ENCODE data around the gene CDK6.

Gene CDK6

DNA sequence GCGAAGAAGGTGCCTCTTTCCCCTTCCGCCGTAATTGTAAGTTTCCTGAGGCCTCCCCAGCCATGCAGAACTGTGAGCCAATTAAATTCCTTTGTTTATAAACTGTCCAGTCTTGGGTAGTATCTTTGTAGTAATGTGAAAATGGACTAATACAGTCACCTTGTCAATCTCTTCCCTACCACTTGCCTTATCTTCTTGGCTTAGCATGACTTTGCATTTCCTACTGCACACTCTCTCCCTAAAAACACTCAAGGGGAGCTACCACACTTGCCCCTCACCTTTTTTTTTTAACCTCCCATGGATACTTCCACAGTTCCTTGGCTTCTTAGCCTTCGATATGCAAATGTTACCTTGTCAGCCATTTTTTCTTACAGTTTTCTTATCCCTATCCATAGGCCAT is 7.4 kb upstream of the CDK6 start:
- no peak for DNase-seq

DNA sequence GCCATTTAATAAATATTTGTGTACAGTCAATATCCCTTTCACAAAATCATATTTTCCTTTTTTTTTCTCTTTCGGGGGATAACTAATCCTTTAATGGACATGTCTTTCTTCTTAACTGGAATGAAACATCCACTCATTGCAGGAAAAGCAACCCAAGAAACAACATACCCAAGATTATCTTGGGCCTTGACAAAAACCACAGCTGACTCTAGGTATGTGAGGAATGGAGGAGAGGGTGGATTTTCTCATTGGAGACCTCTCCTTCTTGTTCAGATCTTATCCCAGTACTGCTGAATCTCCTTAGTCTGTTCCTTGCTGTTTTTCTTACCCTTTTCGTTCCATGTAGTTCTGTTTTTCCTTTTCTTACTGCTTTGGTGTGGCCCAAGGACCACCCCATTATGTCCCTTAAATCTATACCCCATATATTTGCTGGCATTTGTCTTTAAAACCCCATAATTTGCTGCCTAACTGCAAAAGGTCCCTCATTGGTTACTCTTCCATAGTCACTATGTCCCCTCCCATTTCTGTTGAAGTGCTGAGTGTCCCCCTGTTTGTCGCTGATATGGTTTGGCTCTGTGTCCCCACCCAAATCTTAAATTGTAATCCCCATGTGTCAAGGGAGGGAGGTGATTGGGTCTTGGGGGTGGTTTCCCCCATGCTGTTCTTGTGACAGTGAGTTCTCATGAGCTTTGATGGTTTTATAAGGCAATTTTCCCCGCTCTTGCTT is 6.8 kb upstream of the CDK6 start:
- no peak for DNase-seq

DNA sequence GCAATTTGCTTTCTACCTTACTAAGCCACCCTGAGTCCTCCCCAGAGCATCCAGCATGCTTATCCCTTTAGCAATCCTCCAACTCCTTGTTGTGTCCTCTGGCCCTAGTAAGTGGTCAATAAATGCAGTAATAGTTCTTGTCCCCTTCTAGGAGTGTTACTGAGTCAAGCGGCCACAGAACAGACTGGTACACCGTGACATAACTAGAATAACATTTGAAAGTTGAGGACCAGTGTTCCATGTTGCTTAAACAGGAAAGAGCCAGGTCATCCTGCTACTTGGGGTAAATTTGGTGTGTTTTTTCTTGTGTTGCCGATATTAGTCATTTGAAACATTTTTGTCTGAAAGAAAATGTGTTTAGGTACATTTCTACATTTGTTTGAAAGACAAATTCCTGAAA is 4.8 kb upstream of the CDK6 start:
- no peak for DNase-seq

DNA sequence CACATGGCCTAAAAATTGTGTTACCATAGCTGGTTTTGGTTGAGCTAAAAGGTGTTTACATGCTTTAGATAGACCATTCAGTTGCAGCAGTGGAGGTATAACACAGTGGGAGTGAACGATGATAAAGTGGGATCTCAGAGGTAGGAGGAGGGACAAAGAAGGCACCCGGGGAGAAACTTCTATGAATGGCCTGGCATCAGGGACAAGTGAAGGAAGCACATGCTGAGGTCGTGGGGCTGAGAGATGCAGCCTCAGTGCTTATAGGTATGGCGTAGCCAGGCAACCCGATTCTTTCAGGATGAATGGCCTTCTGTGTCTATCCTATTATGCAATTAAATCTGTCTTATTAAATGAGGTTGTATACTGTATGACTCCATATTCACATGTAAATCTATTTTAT is 3.9 kb upstream of the CDK6 start:
- DNase-seq: no peak

DNA sequence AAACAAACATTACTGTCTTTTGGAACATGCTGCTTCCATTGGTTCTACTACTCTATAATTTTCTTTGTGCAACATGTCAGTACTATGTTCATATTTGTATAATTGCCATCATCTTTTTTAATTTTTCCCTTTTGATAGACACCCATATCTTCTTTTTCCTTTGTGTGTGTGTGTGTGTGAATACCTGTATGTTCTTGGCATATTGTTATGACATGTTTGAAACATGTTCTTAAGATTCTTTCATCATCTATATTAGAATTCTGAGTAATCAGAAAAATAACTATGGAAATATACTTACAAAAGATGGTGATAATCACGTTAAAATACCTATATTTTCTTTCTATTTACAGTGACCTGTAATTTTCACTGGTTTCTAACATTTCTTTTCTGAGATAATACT is 3.5 kb upstream of the CDK6 start:
- DNase-seq: no peak

DNA sequence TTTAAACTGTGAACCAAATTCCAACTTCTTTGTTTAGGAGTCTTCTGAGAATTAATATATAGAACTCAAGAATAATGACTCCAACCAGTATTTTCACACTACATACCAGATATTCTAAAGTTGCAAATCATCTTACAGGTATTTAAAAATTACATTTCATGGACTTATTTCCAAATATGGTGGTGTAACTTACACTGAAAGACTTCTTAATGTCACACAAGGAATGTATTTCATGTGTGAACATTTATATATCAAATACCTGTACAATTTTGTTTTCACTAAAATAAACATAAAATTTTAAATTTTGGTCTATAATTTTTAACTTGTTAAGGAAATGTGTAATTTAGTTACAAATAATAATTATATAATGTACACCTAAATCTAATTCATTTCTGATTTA is 2.6 kb upstream of the CDK6 start:
- DNase-seq: no peak

DNA sequence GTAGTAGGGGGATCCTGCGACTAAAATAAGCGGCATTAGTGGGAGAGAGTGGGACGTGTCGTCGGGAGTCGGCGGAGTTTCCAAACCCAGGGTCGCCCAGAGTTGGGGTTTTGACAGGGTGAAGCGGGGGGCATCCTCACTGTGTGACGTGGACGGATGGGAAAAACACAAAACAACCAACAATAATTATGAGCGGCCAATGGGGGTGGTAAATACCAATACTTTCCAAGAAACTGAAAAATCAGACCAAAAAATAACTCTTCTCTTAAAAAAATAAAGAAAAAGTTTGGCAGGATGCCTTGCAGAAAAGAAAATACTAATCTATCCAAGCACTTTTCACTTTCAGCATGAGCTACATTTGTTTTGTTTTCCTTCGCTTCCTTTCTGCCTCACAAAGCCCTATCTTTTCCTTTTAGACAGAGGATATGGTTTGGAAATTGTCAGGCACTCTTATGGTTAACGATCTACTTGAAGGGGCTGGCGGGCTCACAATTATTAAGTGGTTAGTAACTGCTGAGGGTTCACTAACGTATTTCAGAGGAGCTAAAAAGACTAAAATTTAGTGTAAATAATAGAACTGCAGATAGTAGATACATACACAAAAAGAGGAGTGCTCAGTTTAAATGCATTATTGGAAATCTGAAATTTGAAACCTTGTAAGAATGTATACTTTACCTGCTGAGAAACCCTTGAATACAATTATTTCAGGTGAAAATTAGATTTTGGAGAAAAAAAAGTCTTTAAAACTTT is 802 bp upstream of the CDK6 start:
- peak; percentile 59 for DNase-seq

DNA sequence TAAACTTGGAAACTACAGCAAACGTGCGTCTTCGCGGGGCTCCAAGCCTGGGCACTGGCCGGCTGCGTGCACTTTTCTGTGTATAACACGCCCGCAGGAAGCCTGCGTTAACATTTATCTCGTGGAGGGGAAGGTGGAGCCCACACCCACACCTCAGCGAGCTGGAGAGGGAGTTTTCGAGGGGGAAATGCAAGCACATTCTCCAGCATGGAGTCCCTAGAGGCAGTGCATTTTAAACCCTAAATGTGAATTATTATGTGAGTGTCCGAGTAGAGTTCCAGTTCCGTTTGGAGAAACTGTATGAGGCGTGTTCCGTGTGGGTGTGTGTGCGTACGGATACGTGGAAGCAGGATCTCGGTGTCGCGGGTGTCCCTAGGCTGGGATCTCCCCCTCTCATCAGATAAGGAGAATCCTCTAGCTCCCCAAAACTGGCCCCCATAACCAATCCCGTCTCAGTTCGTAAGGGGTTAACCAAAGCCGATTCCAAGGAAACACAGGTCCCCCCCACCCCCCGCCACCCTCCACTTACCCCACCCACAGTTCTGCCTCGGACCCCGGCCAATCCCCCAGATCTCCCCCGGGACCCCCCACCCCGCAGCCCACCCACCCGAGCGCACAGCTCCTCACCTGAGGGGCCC is 403 bp downstream of the CDK6 start:
- DNase-seq: peak; percentile 59

DNA sequence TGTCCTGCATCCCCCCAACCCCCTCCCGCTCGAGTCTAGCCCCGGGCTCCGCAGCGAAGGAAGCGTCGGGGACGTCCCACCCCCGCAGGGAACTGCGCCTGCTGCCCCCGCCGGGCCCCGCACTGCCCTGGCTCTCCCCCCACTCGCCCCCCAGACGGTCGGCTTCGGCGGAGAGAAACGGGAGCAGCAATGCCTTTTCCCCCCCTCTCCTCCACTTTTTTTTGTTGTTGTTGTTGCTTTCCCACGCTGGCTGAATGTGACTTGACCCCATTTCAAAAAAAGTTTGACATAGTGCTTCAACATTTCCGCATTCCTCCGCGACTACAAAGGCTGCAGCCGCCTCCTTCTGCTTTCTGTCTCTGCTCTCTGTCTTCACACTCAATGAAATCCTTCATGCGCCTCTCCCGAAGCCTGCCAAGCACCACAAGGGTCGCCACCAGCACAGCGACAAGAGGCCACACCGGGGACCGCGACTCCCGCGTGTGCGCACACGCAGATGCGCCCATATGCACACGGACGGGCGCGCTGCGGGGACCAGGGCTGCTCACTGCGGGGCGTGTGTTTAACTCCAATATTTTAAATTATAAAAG is 1.0 kb downstream of the CDK6 start:
- DNase-seq: peak; percentile 96

DNA sequence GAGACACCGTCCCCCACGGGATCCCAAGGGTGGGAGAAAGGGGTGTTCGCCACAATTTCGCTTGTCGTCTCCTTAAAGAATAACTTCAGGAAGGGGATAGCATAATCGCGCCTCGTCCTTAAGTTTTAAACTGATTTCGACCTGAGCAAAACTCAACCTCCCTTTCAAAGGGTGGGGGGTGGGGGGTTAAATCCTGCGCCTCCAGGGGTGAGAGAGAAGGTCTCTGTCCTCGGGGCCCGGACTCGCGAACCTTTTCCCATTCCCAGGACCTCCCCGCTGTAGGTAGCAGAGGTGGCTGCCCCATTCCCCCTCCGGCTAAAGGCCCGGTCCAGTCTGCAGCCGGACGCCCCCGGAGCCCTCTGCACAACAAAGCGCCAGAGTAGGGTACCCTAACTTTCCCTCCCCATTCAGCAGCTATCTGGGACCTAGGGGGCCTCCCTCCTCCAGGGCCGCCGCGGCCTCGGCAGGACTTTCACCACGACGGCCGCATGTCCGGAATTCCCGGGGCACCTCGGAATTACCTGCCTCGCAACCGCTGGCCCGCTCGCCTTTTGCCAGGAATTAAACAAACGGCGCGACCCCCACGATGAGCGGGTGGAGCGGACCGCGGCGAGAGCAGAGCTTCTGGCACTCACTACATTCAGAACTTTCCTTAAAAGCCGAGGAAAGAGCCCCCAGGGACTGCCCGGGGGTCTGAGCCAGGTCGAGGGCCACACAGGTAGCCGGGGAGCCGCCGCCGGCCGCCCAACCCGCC is 1.7 kb downstream of the CDK6 start:
- no peak for DNase-seq

DNA sequence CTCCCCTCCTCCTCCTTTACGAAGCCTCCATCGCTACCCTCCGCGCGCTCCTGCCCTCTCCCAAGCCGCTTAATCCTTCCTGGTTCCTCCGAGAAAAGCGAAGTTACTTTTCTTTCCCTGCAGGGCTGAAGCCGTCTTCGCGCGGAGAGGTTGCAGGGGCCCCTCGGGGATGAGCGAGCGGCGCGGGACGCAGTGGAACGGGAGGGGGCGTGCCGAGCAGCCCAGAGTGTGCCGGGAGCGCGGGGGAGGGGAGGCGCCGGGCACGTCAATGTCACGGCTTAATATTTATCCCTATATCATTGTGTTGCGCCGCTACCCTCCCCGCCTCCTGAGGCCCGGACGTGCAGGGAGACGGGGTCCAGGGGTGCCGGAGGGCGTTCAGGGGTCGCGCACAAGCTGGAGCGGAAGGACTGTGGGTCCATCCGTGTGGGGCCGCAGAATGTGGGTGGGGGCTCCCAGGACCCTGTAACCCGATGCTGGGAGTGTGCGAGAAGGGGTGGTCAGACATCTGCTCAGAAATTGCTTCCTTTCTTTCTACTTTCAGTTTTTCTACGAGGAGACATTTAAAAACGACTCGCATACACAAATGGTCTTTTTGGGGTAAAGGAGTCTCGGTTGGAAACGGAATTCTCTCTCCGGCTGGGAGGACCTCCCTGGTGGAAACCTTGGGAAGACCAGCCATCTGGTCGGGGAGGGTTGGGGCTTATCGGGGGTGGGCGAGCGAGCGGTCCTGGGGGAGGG is 2.4 kb downstream of the CDK6 start:
- peak; percentile 84 for DNase-seq

DNA sequence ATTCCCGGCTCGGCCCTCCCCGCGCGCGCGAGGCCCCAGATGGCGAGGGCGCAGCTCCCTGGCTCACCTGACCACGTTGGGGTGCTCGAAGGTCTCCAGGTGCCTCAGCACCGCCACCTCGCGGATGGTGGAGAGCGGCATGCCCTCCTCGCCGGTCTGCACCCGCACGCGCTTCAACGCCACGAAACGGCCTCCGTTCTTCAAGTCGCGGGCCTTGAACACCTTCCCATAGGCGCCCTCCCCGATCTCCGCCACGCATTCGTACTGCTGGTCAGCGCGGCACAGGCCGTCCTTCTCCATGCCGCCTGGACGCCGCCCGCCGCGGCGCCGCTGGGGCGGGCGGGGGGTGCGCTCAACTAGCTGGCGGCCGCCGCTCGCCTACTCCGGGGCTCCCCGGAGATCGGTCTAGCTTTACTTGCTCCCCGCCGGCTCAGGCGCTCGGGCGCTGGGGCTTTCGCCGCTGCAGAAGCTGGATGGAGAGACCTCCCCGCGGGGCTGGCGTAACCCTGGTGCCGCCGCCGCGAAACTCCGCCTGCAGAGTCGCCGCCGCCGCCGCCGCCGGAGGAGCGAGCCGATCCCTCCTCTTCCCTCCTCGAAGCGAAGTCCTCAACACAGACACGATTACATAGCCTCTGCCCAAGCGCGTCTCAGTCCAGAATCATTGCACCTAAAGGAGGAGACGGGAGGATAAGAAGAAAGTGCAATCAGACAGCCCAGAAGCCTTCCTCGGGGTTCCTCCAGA is 3.2 kb downstream of the CDK6 start:
- DNase-seq: peak; percentile 91

DNA sequence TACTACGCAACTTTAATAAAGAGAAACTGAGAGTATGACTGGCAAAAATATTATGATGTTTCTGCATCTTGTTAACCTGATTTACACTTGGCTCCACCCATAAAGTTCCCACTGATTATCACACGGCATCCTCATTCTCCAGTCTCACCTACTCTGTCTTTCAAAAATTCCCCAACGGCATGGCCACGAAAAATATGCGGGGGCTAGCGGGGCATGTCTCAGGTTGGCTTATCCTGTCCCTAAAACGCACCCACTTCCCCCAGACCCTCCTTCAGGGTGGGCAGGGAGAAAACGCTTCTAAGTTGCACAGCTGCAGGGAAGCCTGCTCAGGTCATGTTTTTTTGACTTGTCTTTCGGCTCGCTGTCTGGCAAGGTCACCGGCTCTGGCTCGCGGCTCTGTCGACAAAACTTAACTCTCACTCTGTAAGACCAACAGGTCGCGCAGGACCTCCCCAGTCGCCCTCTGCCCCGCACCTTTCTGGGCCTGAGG is 3.8 kb downstream of the CDK6 start:
- no peak for DNase-seq

DNA sequence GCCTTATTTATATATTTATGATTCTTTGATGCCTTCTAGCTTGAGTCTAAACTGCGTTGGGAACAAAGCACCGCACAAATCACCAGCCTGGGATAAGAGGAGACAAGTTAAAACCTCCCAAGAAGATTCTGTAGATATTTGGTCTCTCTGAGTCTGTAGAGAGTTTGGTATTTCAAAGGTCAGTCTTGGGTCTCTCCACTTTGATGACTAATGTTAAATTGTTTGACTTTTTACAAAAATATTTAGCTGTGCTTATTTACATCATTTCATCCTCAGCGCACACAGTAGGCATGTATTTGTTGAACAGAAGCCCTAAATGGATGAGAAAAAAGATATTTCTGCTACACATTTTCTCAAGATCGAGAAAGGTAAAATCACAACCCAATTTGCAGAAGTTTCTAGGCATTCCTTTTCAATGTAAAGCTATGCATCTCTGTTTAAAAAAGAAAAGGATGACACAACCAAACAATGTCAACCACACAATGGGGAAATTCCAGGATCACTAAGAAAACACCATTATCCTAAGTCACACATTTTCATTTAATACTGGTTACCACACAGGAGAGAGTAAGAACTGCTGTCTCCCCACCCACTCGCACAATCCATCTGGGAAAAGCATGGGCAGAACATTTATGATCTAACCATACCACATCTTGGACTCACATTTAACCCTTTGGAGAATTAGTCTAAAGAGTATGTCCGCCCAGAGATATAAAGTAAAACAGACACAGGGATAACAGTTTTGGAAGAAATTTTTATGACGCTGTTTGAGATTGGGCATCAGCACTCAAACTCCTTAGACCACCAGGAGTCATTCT is 4.4 kb downstream of the CDK6 start:
- no peak for DNase-seq

DNA sequence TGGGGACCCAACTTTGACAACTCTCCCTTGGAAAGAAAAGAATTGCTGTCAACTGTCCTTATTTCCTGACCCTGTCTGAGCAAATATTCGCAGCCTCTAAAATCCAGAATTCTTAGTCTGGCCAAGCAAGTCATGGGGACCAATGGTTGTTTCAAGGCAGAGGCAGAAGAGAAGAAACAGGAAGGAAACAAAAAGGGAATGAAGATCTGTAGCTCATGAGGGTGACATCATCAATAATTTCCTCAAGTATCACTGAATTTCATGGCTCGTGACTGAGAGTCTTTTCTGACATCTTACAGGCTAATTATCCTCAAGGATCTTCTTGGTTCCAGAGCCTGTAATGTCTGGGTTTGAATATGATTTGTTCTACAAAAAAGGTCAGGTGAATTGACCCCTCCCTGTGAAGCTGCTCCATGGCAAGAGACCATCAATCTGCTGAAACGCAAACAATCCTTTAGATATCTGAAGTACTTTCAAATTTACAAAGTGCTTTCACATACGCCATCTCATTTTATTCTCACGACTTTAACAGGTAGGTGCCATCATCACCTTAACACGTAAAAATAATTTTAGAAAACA is 5.8 kb downstream of the CDK6 start:
- DNase-seq: no peak

DNA sequence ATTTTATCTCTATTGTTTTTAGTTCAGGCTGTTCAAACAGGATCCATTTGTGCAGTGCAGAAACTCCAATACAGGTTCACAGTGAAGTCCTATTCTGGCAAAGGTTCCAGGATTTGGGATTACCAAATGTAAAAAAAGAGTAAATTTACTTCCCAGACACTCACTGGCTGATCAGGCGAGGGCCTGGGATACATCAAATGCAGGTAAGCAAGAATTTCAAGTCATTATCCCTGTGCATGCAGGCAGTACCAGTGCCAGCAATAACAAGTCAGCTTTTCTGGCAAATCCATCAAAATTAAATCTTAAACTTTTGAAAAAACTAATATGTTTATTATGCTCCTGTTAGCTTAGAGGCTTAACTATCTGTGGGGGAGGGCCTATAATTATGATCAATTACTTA is 6.3 kb downstream of the CDK6 start:
- no peak for DNase-seq

DNA sequence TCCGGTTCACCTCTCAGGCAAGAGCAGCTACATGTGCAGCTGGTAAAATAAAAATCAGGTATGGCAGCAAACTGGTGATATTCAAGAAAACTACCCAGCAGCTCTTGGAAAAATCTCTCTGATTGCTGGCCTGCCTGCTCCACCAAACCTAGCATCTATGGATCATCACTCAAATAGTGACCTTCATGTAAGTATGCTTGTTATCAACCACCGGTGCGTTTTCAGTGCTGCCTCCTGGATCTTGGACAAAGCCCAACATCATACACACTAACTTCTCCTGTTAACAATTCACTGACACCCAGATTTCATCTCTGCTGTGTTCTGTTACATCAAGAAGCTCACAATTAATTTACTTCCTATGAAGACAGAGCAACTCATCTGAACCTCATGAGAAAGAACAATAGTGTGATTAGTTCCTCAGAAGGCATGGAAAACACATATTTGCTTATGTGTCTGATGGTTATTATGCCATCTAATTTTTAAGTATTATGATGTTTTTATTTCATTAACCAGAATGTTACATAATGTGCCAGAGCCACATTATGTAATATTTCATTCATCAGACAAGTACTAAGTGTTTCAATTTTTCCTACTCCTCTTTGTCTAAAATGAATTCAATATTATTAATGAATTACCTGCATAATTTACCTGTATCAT is 8.8 kb downstream of the CDK6 start:
- no peak for DNase-seq

DNA sequence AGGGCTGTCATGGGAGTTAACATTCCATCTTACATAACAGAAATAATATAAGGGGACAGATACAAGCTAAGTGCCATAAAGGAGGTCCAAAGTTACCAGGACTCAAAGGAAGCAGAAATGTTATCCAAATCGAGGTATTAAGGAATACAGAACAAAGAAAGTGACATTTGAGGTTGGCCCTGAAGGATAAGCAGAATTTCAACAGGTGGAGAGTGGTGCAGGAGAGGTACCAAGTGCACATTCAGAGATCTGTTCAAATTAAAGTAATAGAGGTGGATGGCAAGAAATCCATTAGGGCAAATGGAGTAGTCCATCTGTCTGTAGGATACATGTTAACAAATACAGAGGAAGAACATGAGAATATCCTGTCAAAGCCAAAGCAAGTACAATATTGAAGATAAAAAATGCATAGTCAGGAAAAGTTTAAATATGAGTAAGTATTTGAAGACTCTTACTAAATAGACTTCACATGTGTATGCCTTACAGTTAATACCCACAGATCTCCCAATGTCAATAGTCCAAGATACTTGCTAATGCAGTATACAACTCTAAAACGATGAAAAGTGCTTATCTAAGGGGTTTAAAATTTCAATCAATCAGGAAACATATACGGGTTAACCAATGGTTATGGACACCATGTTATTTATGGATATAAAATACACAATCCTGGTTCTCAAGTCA is 10.0 kb downstream of the CDK6 start:
- no peak for DNase-seq

DNA sequence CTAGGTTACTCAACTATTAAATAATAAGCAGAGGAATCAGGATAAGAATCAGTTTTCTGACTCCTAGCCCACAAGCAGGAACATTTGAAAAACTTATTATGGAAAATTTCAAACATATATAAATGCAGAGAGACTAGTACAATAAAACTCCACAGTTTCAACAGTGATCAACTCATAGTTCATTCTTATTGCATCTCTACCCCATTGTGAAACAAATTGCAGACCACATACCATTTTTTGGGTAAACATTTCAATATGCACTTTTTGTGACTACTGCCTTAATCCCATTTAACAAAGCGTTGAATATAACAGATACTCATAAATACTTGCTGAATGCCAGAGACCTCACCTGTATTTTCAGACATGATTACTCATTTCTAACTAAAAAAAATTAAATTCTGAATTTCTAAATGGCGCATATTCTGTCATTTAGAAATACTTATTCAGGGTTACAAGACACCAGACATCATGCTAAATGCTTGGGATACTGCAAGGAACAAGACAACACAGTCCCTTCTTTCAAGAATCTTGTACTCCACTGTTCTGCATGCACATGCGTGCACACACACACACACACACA is 11.4 kb downstream of the CDK6 start:
- no peak for DNase-seq

Measured in islet precursor cell (in vitro differentiated cells).